Lower lobe of right lung (tissue), 2 donors: ENCODE data around the gene ZNF654. TPM values are rescaled to one million over a fixed set of nuclear protein-coding genes. Genes with fewer than 3 reads are reported as not detected.

Experiments used
- ATAC-seq, 2 donors: fragments of 200-7000 bp; cut with Tn5 transposase; one replicate each; pipeline ENCODE4 v1.9.1; 2020 to 2022; ENCODE audit warnings: mild to moderate bottlenecking in 2 of 2, moderate library complexity in 2 of 2
- DNase-seq: peaks from one replicate; pipeline ENCODE4 v3.0.0-alpha.2; 2020
- H3K27ac ChIP-seq: fragments of 200-600 bp; one replicate; pipeline ENCODE4 v1.8.0; 2022
- H3K27me3 ChIP-seq: fragments of 200-600 bp; one replicate; pipeline ENCODE4 v1.8.0; 2022; ENCODE audit warnings: low read depth
- H3K36me3 ChIP-seq: fragments of 200-600 bp; one replicate; pipeline ENCODE4 v1.8.0; 2022; ENCODE audit warnings: mild to moderate bottlenecking
- H3K4me1 ChIP-seq: fragments of 200-600 bp; one replicate; pipeline ENCODE4 v1.8.0; 2022
- H3K4me3 ChIP-seq: fragments of 200-600 bp; one replicate; pipeline ENCODE4 v1.8.0; 2022; ENCODE audit warnings: mild to moderate bottlenecking
- H3K9me3 ChIP-seq: fragments of 200-600 bp; one replicate; pipeline ENCODE4 v1.8.0; 2022
- intact Hi-C: fragments of 100-400 bp; cut with DNase I; formaldehyde crosslinking; loops from one replicate; pipeline ENCODE4 v1.11.0; 2022
- total RNA-seq: library from RNA; stranded (reverse); fragmentation: NEBNext Ultra II Directional; extraction: Animal tissue kit (Norgen Biotek cat#: 25700); gene quantifications from one replicate; pipeline ENCODE4 v1.2.1, GENCODE V29; 2021
- TF ChIP-seq, protein P1 (sequence below): fragments of 200-600 bp; IDR thresholded peaks from one replicate; pipeline ENCODE4 v1.8.0; 2022; ENCODE audit warnings: antibody characterized with exemption, mild to moderate bottlenecking
- donor health status: DM: no; HTN: yes; CAD: no; lungs with severe emphysema.

ZNF654 gene
- total RNA-seq, 1 donor from 2014 or later = 16.6 TPM

- Histone ChIP-seq H3K9me3 (no peaks in the 10 kb centered on the region), H3K4me1 (no peaks in the 10 kb centered on the region), H3K4me3 (no peak overlapping the region), H3K36me3 (peaks cover 63% of the 10 kb centered on the region), H3K27ac (no peak overlapping the region), H3K27me3 (no peaks in the 10 kb centered on the region)
- intact Hi-C loops = no loop called here
- ATAC-seq (no peak), DNase-seq (no peak)
- TF ChIP-seq, protein P1, sequence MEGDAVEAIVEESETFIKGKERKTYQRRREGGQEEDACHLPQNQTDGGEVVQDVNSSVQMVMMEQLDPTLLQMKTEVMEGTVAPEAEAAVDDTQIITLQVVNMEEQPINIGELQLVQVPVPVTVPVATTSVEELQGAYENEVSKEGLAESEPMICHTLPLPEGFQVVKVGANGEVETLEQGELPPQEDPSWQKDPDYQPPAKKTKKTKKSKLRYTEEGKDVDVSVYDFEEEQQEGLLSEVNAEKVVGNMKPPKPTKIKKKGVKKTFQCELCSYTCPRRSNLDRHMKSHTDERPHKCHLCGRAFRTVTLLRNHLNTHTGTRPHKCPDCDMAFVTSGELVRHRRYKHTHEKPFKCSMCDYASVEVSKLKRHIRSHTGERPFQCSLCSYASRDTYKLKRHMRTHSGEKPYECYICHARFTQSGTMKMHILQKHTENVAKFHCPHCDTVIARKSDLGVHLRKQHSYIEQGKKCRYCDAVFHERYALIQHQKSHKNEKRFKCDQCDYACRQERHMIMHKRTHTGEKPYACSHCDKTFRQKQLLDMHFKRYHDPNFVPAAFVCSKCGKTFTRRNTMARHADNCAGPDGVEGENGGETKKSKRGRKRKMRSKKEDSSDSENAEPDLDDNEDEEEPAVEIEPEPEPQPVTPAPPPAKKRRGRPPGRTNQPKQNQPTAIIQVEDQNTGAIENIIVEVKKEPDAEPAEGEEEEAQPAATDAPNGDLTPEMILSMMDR = no peak
Observed at GRCh38 chr3:88131695-88132094, 72.6 kb downstream of the ZNF654 start.

DNA sequence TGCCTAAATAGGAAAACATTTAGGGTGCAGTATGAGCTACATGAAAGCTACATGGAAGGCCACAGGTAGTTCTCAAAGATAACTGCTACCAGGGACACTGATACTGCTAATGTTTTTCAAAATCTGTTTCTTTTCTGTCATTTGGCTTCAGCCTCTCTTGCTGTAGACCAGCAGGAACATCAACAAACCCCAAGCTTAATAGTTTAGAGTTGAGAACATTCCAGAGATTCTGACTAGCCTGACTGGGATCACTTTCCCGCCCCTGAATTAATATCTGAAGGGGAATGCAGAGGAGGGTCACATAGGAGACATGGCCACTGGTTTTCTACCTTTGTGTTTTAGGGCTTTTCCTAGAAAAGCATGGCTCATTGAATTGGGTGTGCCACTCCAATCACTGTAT, 73.8 kb downstream of the ZNF654 start:
- DNase-seq (no peak), ATAC-seq (no peak)
- no peak overlapping the region for H3K4me3 ChIP-seq
- peaks cover 73% of the 10 kb centered on the region for H3K36me3 ChIP-seq
- TF ChIP-seq, protein P1 = no peak
- H3K27ac ChIP-seq = no peak overlapping the region
- no peaks in the 10 kb centered on the region for H3K27me3 ChIP-seq
- H3K9me3 ChIP-seq = no peaks in the 10 kb centered on the region
- intact Hi-C loops = no loop called here
- H3K4me1 ChIP-seq = no peaks in the 10 kb centered on the region

DNA sequence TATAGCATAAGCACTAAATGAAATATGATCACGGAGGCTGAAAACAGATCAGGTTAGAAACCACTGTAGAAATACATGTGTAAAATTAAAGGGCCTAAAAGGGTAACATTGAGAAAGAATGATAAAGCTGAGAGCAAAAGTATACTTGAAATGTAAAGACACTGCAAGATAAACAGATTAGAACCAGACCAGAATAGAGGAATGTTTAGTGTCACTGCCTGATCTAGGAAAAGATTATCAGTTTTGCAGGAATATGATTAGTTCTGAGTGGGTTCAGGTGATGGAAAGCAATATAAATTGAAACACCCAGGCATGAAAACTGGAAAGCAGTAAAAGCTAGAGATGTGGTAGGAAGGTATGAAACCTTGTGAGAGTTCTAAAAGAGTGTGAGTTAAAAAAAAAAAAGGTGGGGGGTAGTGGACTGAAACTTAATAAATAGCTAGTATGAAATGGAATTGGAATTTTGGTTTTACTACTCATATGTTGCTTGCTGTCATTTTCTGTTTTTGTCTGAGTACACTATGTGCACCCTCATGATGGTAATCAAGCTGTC, 74.7 kb downstream of the ZNF654 start:
- no peaks in the 10 kb centered on the region for H3K27me3 ChIP-seq

GRCh38 chr3:88137836-88138235, 78.8 kb downstream of the ZNF654 start:
- Histone ChIP-seq H3K4me3 (no peak overlapping the region), H3K9me3 (no peaks in the 10 kb centered on the region), H3K36me3 (peaks cover 87% of the 10 kb centered on the region), H3K27ac (no peak overlapping the region), H3K4me1 (no peaks in the 10 kb centered on the region), H3K27me3 (no peaks in the 10 kb centered on the region)
- ATAC-seq = no peak
- DNase-seq = no peak
- TF ChIP-seq, protein P1 = no peak
- intact Hi-C loops = no loop called here

More for the DNA sequence above, 74.7 kb downstream of the ZNF654 start:
- Histone ChIP-seq H3K27ac (no peak overlapping the region), H3K4me3 (no peak overlapping the region), H3K9me3 (no peaks in the 10 kb centered on the region), H3K36me3 (peaks cover 80% of the 10 kb centered on the region), H3K4me1 (no peaks in the 10 kb centered on the region)
- intact Hi-C loops = no loop called here
- DNase-seq (no peak), ATAC-seq (no peak)
- TF ChIP-seq, protein P1 = no peak

- Histone ChIP-seq H3K36me3 (peaks cover 52% of the 10 kb centered on the region), H3K4me3 (no peak overlapping the region), H3K9me3 (no peaks in the 10 kb centered on the region), H3K27me3 (no peaks in the 10 kb centered on the region), H3K4me1 (no peaks in the 10 kb centered on the region), H3K27ac (no peak overlapping the region)
- TF ChIP-seq, protein P1 = no peak
- intact Hi-C loops = no loop called here
- DNase-seq (no peak), ATAC-seq (no peak)
Observed at GRCh38 chr3:88141458-88142083, 82.5 kb downstream of the ZNF654 start.
